GM13977 (cell line): ENCODE data around the gene CSE1L.

Experiments used
- DNase-seq: peaks from one replicate; pipeline ENCODE4 v3.0.0; 2012; ENCODE audit warnings: low spot score
- CTCF ChIP-seq: IDR thresholded peaks from 2 replicates; pipeline ENCODE4 v1.5.1; 2012; ENCODE audit warnings: mild to moderate bottlenecking, control low read depth; ENCODE audit not compliant: insufficient read depth; ENCODE audit errors: extremely low read depth, missing control alignments
- in situ Hi-C: fragments of 300-500 bp; cut with MboI; formaldehyde crosslinking; loops from one replicate; pipeline ENCODE4 v1.12.0; 2022; ENCODE audit warnings: low sequenced_read_pairs, low pct_unique_long_range_greater_than_20kb, mixed read lengths, inconsistent platforms; ENCODE audit not compliant: unreplicated experiment

The CSE1L gene

GRCh38 chr20:49028684-49029083 is 17.4 kb upstream of the CSE1L start:
- in situ Hi-C loops = no loop called here
- no peak for DNase-seq
- peak; percentile 30 for TF ChIP-seq CTCF

- in situ Hi-C loops = no loop called here
- TF ChIP-seq CTCF = no peak
- DNase-seq = no peak
Observed at GRCh38 chr20:49029203-49029602, 16.9 kb upstream of the CSE1L start.

GRCh38 chr20:49030954-49031619 is 15.0 kb upstream of the CSE1L start:
- TF ChIP-seq CTCF = no peak
- no peak for DNase-seq
- in situ Hi-C loops = no loop called here

- no peak for DNase-seq
- in situ Hi-C loops = no loop called here
- TF ChIP-seq CTCF = no peak
Observed at GRCh38 chr20:49032455-49032854, 13.7 kb upstream of the CSE1L start.

GRCh38 chr20:49034070-49034732 is 11.9 kb upstream of the CSE1L start:
- in situ Hi-C loops = no loop called here
- DNase-seq = no peak
- TF ChIP-seq CTCF = no peak

GRCh38 chr20:49037962-49038387 is 8.1 kb upstream of the CSE1L start:
- TF ChIP-seq CTCF = no peak
- in situ Hi-C loops = no loop called here
- no peak for DNase-seq

GRCh38 chr20:49039854-49040253 is 6.3 kb upstream of the CSE1L start:
- TF ChIP-seq CTCF = no peak
- in situ Hi-C loops = no loop called here
- no peak for DNase-seq
